Measurements from ENCODE around the gene SNTG2.

SNTG2 gene

DNA sequence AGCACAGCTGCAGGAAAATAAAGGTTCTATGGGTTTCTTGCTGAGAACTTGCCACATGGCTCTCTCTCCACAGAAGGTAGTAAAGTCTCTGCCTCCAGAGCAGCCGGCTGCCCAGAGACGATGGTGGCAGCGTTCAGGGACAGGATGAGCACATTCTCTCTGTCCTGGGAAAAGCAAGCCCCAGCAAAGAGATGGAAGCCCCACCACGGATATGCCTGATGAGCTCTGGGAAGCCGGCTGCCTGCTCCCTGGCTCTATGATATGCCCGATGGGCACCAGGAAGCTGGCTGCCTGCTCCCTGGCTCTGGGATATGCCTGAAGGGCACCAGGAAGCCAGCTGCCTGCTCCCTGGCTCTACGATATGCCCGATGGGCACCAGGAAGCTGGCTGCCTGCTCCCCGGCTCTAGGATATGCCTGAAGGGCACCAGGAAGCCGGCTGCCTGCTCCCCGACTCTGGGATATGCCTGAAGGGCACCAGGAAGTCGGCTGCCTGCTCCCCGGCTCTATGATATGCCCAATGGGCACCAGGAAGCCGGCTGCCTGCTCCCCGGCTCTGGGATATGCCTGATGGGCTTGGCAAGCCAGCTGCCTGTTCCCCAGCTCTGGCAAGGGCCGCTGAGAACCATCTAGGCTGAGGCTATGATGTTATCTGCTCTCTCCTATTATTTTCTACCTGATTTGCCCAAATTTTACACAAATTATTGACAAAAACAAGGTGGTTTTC is 21.5 kb upstream of the SNTG2 start:
- no peak for DNase-seq

DNA sequence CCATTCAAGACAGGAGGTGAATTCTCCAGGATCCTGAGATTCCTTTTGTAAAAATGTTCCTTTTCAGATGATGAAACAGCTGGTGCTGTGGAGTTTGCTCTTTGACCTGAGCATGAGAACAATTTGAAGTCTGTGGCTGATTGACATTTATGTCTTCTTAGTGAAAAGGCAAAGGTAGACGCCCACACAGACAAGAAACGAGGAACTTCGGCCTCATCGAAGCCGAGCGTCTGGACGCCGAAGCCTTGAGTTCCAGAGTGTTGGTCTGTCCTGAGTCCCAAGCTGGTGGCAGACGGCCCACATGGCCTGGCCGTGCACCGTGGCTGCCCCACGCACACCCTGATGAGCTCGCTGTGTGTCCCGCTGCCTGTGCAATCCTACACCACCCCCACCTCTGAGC is 20.7 kb upstream of the SNTG2 start:
- DNase-seq: no peak

DNA sequence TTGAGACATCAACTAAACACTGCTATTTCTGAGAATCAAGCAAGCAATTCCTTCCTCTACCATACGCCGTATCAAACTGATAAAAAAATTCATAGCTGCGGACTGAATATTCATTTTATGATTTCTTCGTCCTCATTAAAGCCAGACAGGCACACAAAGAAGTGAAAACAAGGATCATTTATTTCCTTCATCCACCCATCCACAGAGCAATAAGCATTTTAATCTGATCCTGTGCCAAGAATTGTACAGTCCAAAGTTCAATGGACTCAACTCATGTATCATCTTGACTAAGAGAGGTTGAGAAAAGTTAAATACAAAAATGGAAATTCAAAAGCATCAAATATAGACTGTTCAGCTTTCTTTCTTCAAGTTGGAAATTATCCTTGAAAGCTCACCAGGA is 19.7 kb upstream of the SNTG2 start:
- DNase-seq: no peak

DNA sequence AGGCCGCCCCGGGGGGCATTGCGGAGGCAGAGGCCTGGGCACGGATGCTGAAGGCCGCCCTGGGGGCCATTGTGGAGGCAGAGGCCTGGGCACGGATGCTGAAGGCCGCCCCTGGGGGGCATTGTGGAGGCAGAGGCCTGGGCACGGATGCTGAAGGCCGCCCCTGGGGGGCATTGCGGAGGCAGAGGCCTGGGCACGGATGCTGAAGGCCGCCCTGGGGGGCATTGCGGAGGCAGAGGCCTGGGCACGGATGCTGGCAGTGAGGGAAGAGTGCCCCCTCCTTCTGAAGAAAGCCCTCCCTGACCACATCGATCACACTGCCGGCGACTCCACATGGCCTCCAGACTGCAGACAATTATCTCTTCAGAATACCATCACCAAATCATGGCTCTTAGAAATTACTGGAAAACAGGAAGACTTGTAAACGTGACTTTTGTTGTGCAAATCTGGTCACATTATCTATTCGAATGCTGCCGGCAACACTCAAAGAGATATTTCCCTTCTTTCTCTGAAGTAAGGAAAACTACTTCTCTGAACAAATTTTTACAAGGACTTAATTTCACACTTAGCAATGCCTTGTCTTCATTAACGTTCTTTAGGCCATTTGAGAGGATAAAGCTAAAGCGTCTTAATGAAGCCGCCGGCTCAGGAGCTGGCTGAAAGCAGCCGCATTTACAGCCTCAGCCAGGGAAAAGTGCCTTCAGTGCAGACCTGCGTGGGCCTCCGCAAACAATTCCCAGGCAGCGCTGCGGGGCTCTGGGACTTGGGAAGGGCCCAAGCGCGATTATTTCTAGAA is 18.1 kb upstream of the SNTG2 start:
- DNase-seq: no peak

DNA sequence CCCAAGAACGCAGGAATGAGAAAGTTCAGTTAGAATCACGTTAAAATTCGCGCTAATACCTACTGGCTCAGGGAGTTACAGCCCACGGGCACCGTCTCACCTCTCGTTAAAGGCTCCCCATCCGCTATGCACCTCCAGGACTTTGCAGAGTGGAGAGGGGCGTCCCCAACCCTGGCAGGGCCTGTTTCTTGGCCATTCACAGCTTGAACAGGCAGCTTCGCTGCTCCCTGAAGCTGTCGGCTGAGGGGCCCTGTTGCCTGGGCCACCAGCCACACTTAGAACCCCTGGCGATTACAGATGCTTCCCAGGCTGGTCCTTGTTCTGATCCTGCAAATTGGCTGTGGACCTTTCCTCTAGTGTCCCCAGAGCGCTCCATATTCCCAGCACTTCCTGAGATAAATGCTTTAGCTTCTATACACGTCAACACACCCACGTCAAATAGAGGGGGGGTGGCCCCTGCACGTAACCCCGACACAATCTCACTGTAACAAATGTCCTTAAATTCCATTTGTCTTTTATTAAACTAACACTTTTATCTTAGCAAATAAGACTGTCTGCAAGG is 16.8 kb upstream of the SNTG2 start:
- DNase-seq: no peak

DNA sequence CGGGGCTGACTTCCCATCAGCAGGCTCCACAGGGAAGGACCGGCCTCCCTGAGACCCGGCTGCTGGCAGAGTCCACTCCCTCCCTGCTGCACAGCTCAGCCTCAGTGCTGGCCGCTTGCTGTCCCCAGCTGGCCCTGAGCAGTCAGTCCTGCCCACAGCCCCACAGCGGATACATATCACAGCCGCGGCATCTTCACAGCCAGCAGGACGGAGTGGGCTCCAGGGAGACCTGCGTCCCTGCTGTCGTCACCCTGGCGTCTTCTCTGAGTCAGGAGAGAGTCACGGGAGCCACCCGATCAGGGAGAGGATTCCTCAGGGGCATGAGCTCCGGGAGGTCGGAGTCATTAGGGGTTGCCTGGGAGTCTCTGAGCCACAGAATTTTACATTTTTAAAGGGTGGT is 13.1 kb upstream of the SNTG2 start:
- no peak for DNase-seq

DNA sequence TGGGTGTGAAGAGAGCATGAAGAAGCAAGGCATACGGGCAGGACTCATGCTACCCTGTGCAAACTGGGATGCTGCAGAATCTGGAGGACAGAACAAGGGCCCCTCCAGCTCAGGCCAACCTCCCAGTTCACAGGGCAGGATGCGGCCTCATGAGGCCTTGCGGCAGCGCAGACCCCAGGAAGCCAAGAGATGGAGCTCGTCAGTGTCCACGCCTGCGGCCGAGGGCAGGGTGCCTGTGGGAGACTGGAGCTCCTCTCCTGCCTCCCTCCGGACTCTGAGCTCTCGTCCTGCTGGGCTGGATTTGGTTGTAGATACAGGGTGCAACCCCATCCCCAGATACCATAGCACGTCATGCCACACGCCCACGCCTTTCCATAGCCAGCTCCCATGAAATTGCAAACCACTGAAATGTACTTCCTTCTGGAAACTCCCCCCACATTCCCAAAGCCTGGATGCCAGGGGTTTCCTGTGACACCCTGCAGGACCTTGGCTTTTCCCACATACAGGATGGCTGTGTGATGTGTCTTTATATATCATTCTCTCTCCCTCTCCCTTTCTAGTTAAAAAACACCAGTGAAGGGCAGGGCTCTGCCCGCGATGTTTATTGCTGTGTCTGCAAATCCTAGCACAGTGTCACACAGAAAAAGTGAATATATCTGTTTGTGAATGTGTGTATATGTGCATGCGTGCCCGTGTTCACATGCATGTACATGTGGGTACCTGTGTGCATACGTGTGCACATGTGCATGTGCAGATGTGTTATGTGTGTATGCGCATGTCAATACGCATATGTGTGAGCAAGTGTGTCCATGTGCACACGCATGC is 12.3 kb upstream of the SNTG2 start:
- no peak for DNase-seq

DNA sequence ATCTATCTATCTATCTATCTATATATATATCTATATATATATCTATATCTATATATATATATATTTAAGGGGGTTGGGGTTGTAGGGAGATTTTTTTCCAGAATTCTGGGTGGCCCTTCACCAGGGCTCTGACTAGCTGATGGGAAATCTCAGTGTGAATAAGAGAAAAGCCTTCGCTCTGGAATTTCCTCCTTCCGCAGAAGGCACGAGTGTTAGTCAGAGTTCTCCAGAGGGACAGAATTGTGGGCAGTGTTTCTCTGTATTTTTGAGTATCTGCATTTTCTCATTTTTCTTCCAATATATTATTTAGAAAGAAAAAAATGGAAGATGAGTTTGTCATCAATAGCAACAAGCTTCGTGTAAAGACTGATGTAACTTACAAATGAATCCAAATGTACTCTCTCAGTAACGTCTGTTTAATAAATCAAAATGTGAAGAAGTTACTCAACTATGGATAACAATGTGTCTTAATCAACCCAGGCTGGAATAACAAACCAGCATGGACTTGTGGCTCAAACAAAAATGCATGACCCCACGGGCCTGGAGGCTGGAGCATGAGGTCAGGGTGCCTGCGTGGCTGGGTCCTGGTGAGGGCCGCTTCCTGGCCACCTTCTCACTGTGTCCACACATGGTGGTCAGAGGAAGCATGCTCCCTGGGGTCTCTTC is 10.6 kb upstream of the SNTG2 start:
- no peak for DNase-seq

DNA sequence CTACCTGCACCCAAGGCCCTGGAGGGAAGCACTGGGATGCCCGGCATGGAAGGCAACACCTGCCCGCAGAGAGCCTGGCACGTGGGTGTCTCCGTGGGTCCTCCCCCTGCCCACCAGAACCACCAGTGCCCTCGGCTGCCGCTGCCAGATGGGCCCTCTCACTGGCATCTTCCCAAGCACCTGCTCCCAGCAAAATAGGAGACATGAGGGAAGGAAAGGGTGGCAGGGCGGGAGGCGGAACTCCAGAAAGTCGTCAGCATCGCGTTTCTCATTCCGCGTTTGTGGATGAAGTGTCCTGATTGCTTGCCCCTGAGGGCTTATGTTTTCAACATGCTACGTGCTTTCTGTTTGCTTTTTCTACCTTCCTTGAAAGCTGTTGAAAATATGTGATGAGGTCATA is 8.8 kb upstream of the SNTG2 start:
- DNase-seq: no peak

DNA sequence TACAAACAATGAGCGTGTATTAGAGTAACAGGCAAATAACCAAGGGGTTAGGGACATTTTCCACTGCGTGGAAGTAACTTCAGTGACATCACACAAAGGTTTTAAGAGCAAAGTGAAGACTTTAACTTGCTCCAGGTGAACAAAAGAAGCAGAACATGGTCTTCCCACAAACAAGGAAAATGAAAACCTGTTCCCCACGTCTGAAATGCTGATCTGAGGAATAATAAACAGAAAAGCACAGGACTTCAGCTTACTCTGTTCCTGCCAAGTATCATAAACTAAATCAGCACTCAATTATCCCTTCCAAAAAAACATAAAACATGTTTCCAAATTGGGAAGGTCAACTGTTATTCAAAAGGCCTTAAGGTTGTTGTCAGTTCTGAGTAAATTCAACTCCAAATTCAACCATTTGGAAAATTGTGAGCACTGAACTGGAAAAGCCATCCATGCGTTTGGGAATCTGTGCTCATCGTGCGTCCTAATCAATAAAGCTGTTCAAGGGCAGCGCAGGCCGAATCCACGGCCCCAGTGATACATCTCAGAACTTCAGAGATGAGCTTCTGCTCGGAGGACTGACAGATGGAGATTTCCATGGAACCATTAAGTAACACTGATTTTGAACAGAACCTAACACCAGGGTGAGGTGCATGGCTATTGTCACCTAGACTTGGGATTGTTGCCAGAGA is 7.7 kb upstream of the SNTG2 start:
- DNase-seq: no peak

DNA sequence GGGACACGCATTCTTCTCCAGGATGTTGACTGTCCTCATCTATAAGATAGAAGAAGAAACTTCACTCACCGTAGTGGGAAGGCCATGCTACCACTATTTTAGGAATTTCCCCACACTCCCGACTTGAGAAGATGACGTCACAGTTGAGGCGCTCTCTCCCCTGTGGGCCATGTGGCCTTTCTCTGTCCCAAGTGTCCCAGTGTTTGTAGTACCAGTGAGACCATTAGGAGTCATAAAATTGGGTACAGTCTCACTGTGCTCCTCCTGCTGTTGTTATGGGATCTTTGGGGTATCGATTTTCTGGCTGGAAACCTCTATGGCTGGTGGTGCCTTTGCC is 7.2 kb upstream of the SNTG2 start:
- no peak for DNase-seq

DNA sequence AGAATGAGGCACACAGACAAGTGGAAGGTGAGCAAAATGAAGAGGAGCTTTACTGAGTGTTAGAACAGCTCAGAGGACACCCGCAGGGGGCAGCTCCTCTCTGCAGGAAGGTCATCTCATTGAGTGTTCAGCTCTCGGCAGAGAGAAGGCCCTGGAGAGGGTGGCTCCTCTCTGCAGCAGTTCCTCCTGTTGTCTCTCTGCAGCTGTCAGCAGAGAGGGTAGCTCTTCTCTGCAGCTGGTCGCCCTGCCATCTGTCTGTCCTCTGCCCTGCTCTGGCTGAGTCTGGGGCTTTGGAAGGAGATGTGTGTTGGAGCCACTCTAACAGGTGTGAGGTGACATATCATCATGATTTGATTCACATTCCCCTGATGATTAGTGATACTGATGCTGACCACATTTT is 6.8 kb upstream of the SNTG2 start:
- DNase-seq: no peak

DNA sequence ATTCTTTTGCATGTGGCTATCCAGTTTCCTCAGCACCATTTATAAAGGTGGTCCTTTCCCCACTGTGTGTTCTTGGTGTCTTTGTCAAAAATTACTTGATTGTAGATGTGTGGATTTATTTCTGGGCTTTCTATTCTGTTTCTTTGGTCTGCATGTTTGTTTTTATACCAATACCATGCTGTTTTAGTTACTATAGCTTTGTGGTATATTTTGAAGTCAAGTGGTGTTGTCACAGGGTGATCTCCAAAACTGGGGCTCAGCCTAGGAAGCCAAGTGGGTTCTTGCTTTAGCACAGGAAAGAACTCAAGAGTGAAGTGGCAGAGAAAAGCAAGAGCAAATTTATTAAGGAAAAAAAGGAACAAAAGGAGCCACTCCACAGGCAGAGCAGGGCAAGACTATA is 6.0 kb upstream of the SNTG2 start:
- DNase-seq: no peak

DNA sequence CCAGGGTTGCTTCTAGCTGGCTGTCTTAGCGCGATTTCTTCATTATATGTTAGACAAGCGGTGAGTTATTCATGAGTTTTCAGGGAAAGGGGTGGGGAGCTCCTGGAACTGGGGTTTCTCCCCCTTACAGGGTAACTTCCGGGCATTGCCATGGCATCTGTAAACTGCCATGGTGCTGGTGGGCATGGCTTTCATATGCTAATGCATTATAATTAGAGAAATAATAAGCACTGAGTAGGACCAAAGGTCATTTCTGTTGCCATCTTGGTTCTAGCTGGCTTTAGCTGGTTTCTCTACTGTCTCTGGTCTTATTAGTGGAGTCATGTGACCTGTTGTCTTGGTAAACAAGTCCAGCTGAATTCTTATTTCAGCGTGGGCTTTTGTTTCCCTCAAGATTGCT is 5.5 kb upstream of the SNTG2 start:
- no peak for DNase-seq

DNA sequence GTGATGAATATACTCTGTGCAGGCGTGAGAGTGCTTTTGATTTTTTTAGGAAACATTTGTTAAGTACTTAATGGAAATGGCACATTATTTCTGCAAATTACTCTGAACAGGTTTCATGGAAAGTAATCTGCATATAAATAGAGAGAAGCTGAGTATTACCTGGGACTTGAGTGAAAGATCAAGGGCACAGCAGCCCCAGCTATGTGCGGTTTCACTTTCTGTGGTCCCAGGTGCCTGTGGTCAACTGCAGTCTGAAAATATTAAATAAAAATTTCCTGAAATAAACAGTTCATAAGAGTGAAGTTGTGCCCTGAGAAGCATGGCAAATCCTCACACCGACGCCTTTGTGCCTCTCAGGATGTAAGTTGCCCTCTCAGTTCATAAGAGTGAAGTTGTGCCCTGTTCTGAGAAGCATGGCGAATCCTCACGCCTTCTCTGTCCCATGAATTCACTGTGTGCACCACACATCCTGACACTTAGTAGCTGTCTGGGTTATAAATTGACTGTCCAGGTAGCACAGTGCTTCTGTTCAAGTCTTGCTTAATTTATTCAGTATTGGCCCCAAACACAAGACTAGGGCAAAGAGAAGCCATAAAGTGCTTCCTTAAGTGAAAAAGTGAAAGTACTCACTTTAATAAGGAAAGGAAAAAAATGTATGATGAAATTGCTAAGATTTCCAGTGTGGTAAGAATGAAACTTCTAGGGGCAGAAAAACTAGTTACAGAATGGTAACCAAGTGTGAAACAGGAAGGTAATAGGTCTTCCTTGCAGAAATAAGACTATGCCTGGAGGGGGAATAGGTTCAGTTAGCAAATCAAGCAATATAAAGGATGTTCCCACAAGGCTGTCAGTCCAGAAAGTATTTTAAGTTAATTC is 4.3 kb upstream of the SNTG2 start:
- DNase-seq: no peak

DNA sequence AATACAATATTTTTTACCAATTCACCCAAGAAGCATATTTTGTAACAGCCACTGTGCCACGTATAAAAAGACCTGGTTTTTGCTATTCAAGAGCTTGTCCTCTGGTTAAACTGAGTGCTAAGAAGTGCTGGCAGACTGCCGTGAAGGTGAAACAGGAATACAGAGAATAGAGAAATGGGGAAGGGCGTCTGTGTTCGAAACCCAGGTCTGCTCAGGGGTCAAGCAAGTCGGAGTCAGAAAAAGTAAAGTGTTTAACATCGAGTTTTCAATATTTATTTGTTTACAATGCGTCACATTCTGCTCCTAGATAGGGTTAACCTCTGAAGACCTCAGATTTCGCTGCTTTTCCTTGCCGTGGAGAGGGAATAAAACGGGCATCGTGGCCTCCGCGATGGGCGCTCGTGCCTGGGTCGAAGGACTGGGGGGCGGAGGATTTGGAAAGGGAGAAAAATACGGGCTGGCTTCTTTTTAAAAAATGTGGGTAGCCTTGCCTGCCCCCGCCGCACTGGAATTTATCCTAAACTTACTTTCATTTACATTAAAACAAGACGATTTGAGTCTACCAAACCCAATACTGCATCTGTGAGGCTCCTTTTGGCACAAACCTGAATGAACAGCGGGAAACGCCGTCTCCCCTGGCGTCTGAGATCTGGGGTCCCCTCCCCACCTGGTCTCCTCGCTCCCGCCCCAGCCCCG is 1.1 kb upstream of the SNTG2 start:
- DNase-seq: no peak

DNA sequence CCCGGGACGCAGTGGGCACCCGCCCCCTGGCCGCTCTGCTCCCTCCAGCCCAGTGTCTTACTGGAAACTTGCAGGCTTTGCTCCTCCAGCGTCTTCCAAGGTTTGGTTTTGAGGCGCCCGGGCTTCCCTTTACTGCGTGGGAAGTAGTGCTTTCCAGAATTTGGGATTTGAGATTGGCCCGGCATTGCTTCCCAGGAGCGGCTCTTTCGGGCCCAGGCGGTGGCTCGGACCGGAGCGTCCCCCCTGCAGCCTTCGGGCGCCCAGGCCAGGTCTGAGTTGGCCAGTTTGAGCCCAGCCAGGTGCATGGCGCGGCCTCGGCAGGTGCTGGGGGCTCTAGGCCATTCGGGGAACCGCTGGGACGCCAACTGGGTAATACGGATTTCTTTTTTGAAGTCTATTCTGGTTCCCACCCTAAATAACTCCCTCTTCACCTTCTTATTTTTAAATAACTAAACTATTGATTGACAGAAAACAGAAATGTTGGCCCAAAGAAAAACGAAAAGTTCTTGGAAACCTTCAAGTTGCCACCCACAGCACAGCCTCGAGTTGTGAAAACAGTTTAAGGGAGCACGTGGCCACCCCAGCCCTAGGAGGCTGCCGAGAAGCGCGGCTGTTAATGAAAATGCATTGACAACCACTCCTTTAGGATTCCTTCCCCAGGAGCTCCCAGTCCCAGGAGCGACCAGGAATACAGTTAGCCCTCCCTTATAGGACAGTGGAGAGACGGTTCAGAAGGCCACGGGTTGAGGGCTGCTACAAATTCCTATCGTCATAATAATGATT is 766 bp downstream of the SNTG2 start:
- DNase-seq: no peak

DNA sequence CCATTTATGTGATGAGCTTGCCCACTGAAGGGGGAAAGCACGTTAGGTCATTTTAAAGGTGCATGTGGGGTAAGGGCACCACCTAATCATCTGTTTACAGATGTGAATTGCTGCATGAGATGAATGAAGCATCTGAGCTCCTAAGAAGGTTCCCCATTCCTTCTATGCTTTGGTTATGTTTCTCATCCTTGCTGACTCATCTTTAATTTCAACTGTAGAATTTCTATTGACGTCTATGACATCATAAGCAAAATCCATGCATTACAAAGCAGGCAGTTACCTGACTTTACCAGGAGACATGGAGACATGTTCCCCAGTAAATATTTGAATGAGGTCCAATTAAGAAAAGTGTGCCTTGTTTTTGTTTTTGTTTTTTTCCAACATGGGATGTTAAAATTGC is 2.8 kb downstream of the SNTG2 start:
- no peak for DNase-seq

DNA sequence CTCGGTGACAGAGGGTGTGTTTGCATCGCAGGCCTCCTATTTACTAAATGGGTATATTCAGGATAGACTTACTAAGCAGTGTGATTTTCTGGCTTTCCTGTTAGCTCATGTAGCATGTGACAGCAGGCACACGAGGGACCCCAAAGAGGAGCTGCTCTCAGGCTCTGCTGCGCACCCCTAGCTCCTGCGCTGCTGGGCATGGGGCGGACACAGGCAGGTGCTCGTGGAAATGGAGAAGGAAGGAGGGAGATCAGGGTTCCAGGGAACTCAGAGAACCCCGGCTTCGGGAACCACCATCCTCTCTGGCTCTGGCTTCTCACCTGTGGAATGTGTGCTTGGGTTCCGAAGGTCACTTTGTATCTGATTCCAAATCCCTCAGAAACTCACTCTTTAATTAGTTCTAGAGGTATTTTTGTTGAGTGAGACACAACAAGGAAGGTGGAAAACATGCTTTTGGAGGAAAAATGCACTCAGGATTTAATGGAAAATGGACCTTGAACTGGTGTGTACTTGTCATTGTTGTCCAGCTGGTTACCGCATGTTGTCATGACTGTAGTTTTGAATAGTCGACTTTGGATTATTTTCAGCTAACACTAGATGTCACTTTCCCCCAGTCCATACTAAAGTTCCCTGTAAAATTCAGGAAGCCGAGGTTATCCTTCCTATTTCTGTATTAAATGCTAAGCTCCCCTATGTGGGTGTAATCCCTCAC is 3.5 kb downstream of the SNTG2 start:
- DNase-seq: no peak

Data from NCI-H1694 (cell line).